Type B pancreatic cell (in vitro differentiated cells): ENCODE data around the gene SMAD6. TPM values are rescaled to one million over a fixed set of nuclear protein-coding genes. Genes with fewer than 3 reads are reported as not detected.

ENCODE experiments used
- DNase-seq: peaks from one replicate; pipeline ENCODE4 v3.0.0; 2021; ENCODE audit warnings: mixed read lengths; ENCODE audit not compliant: unreplicated experiment; ENCODE audit errors: extremely low spot score
- H3K27ac Mint-ChIP-seq: 2 replicates; pipeline ENCODE4 v1.8.0; 2021; ENCODE audit warnings: mild to moderate bottlenecking, mixed read lengths
- H3K27me3 Mint-ChIP-seq: 2 replicates; pipeline ENCODE4 v1.8.0; 2021; ENCODE audit warnings: mixed read lengths
- H3K36me3 Mint-ChIP-seq: 2 replicates; pipeline ENCODE4 v1.8.0; 2021; ENCODE audit warnings: mixed read lengths
- H3K4me1 Mint-ChIP-seq: one replicate; pipeline ENCODE4 v1.8.0; 2021; ENCODE audit warnings: mixed read lengths; ENCODE audit not compliant: unreplicated experiment
- H3K4me3 Mint-ChIP-seq: 2 replicates; pipeline ENCODE4 v1.8.0; 2021; ENCODE audit warnings: mild to moderate bottlenecking, mixed read lengths
- H3K9me3 Mint-ChIP-seq: 2 replicates; pipeline ENCODE4 v1.8.0; 2021; ENCODE audit warnings: mixed read lengths
- CTCF ChIP-seq: fragments of 200-600 bp; sonication (generic); conservative IDR thresholded peaks from 2 replicates; pipeline ENCODE4 v1.5.0; 2021; ENCODE audit warnings: antibody characterized with exemption, mild to moderate bottlenecking
- total RNA-seq: library from RNA; stranded (reverse); gene quantifications from 2 replicates; pipeline ENCODE4 v1.2.1, GENCODE V29; 2021; ENCODE audit warnings: low replicate concordance

The SMAD6 gene
- total RNA-seq, 1 donor from 2014 or later: 31.7 TPM

- Mint-ChIP-seq H3K36me3 (peaks cover 4% of the 10 kb centered on the region), H3K27ac (no peak overlapping the region), H3K27me3 (no peaks in the 10 kb centered on the region)
These were observed 3.1 kb upstream of the SMAD6 start for GRCh38 chr15:66698971-66699370.

GRCh38 chr15:66700412-66700801 is 1.6 kb upstream of the SMAD6 start:
- Mint-ChIP-seq H3K4me1 (peaks cover 28% of the 10 kb centered on the region), H3K9me3 (no peaks in the 10 kb centered on the region), H3K27ac (peak overlapping the region; percentile 34), H3K27me3 (no peaks in the 10 kb centered on the region), H3K4me3 (peak overlapping the region; percentile 86), H3K36me3 (peaks cover 9% of the 10 kb centered on the region)
- TF ChIP-seq CTCF: no peak
- DNase-seq: no peak

More at GRCh38 chr15:66698971-66699370, 3.1 kb upstream of the SMAD6 start:
- DNase-seq: no peak
- no peaks in the 10 kb centered on the region for H3K9me3 Mint-ChIP-seq
- peak overlapping the region; percentile 20 for H3K4me3 Mint-ChIP-seq
- peaks cover 26% of the 10 kb centered on the region for H3K4me1 Mint-ChIP-seq
- no peak for TF ChIP-seq CTCF

GRCh38 chr15:66700802-66701421 is 1.1 kb upstream of the SMAD6 start:
- no peaks in the 10 kb centered on the region for H3K9me3 Mint-ChIP-seq
- peak overlapping the region; percentile 34 for H3K27ac Mint-ChIP-seq
- peaks cover 13% of the 10 kb centered on the region for H3K36me3 Mint-ChIP-seq
- H3K27me3 Mint-ChIP-seq: no peaks in the 10 kb centered on the region
- peak overlapping the region; percentile 99 for H3K4me3 Mint-ChIP-seq
- peak; percentile 97 for DNase-seq
- peaks cover 29% of the 10 kb centered on the region for H3K4me1 Mint-ChIP-seq
- TF ChIP-seq CTCF: no peak

GRCh38 chr15:66701422-66702034 is 508 bp upstream of the SMAD6 start:
- peak overlapping the region; percentile 99 for H3K4me3 Mint-ChIP-seq
- H3K36me3 Mint-ChIP-seq: peaks cover 13% of the 10 kb centered on the region
- peak overlapping the region; percentile 98 for H3K27ac Mint-ChIP-seq
- DNase-seq: peak; percentile 83
- H3K4me1 Mint-ChIP-seq: peaks cover 29% of the 10 kb centered on the region
- H3K9me3 Mint-ChIP-seq: no peaks in the 10 kb centered on the region
- H3K27me3 Mint-ChIP-seq: no peaks in the 10 kb centered on the region
- no peak for TF ChIP-seq CTCF

- H3K4me3 Mint-ChIP-seq: peak overlapping the region; percentile 99
- no peak for DNase-seq
- H3K4me1 Mint-ChIP-seq: peaks cover 37% of the 10 kb centered on the region
- H3K36me3 Mint-ChIP-seq: peaks cover 13% of the 10 kb centered on the region
- peak overlapping the region; percentile 98 for H3K27ac Mint-ChIP-seq
- H3K27me3 Mint-ChIP-seq: no peaks in the 10 kb centered on the region
- no peaks in the 10 kb centered on the region for H3K9me3 Mint-ChIP-seq
- no peak for TF ChIP-seq CTCF
These were observed 927 bp downstream of the SMAD6 start for GRCh38 chr15:66702787-66703539.
